Brain microvascular endothelial cell (primary cell): Measurements from ENCODE around the gene PIWIL4.
"Not testable (repeated sequence)": the region's sequence is repeated elsewhere in the genome, so short reads cannot be mapped to it uniquely, and the experiment has no call there.

ENCODE experiments used
- DNase-seq: peaks from one replicate; pipeline ENCODE4 v3.0.0-alpha.2; 2020
- H3K27ac ChIP-seq: fragments of 250-450 bp; sonication (Bioruptor Pico); 2 replicates; pipeline ENCODE4 v1.5.1; 2020; ENCODE audit warnings: mild to moderate bottlenecking, moderate library complexity
- H3K27me3 ChIP-seq: fragments of 250-450 bp; sonication (Bioruptor Pico); replicated peaks from 2 replicates; pipeline ENCODE4 v1.5.1; 2020; ENCODE audit warnings: mild to moderate bottlenecking
- H3K36me3 ChIP-seq: fragments of 250-450 bp; sonication (Bioruptor Pico); replicated peaks from 2 replicates; pipeline ENCODE4 v1.5.1; 2020; ENCODE audit warnings: mild to moderate bottlenecking
- H3K4me3 ChIP-seq: 2 replicates; pipeline ENCODE4 v1.5.1; 2011; ENCODE audit warnings: low read depth, mild to moderate bottlenecking, control low read depth, low read length, moderate library complexity
- in situ Hi-C: cut with HindIII; loops from 2 replicates; pipeline ENCODE4 v1.10.0; 2017; ENCODE audit warnings: low sequenced_read_pairs, low pct_ligation_motif_present
- TF ChIP-seq, protein P1 (sequence below): IDR thresholded peaks from 2 replicates; pipeline ENCODE4 v1.5.1; 2011; ENCODE audit warnings: low read depth, mild to moderate bottlenecking, moderate library complexity, low read length, control low read depth, inconsistent platforms; ENCODE audit errors: missing control alignments

PIWIL4 gene

DNA sequence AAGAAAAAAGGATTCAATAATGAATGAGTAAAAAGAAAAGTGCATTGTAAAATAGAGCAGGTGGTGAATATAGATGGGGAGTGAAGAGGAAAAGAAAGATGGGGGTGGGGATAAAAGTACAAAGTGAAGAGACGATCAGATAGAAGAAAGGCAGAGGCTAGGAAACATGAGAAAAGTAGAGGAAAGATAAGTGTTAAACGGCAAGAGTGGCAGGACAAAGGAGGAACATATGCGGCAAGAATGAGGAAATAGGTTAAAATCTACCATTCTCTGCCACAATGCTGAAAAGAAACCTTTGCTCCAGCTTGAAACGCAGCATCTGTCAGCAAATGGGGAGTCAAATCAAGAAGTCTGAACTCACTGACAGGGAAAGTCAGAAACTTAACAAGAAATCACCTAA is 16.7 kb upstream of the PIWIL4 start:
- Histone ChIP-seq H3K27ac (no peak overlapping the region), H3K36me3 (no peaks in the 10 kb centered on the region), H3K27me3 (no peaks in the 10 kb centered on the region), H3K4me3 (no peak overlapping the region)
- in situ Hi-C loops, result no loop called here
- DNase-seq, result no peak
- TF ChIP-seq, protein P1, sequence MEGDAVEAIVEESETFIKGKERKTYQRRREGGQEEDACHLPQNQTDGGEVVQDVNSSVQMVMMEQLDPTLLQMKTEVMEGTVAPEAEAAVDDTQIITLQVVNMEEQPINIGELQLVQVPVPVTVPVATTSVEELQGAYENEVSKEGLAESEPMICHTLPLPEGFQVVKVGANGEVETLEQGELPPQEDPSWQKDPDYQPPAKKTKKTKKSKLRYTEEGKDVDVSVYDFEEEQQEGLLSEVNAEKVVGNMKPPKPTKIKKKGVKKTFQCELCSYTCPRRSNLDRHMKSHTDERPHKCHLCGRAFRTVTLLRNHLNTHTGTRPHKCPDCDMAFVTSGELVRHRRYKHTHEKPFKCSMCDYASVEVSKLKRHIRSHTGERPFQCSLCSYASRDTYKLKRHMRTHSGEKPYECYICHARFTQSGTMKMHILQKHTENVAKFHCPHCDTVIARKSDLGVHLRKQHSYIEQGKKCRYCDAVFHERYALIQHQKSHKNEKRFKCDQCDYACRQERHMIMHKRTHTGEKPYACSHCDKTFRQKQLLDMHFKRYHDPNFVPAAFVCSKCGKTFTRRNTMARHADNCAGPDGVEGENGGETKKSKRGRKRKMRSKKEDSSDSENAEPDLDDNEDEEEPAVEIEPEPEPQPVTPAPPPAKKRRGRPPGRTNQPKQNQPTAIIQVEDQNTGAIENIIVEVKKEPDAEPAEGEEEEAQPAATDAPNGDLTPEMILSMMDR, result no peak

GRCh38 chr11:94553938-94554337 is 13.2 kb upstream of the PIWIL4 start:
- in situ Hi-C loops, result no loop called here
- Histone ChIP-seq H3K27ac (no peak overlapping the region), H3K27me3 (no peaks in the 10 kb centered on the region), H3K4me3 (no peak overlapping the region), H3K36me3 (no peaks in the 10 kb centered on the region)
- TF ChIP-seq, protein P1, result no peak
- DNase-seq, result peak; percentile 47

DNA sequence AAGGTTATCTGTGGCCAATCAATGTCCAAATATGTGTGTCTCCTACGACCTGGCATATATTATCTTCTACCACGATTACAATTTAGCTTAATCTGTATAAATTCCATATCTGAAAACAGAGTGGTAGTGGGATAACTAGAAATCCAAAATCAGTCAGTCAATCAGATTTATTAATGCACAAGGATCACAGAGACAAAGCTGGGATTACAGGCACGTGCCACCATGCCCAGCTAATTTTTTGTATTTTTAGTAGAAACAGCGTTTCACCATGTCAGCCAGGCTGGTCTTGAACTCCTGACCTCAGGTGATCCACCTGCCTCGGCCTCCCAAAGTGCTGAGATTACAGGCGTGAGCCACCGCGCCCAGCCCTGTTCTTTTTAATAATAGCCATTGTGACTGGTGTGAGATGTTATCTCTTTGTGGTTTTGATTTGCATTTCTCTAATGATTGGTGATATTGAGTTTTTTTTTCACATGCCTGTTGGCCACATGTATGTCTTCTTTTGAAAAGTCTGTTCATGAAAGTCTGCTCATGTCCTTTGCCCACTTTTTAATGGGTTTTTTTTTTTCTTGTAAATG is 11.3 kb upstream of the PIWIL4 start:
- H3K36me3 ChIP-seq, H3K27me3 ChIP-seq, DNase-seq, H3K4me3 ChIP-seq, H3K27ac ChIP-seq, in situ Hi-C loops: not testable (repeated sequence)

DNA sequence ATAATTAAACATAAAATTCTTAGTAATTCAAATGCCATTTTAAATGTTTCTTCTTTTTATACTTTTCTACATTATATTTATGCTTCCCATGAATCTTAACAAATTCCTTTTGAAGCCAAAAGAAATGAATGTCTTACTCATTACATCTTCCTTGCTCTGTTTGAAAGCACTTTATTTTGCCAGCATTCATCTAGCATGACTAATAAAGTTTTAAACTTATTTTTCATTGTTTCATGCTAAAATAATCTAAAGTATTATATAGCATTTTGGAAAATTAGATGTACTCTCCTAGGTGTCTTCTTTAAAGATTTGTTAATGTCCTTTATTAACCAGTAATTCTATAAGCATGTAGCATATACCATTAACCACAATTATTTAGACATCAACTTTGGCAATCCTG is 9.7 kb upstream of the PIWIL4 start:
- TF ChIP-seq, protein P1, result no peak
- no peak for DNase-seq
- in situ Hi-C loops, result no loop called here

DNA sequence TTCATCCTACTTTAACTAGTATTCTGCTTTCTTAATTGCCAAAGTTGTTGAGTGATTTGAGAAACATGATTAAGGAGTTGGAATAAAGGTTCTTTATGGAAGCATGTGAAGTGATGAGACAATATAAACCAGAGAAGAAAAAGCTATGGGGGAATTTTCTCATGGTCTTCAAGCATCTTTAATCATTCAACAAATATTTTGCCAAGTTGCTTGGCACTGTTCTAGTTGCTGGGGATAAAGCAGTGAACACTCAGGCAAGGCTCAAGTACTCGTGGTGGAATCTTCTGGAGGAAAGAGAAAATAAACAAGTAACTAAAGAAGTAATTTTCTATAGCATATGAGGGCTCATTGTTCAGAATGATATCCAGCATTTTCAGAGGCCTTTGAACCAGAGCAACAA is 9.2 kb upstream of the PIWIL4 start:
- no peak for DNase-seq

More for the DNA sequence above, 9.7 kb upstream of the PIWIL4 start:
- no peaks in the 10 kb centered on the region for H3K27me3 ChIP-seq
- no peak overlapping the region for H3K4me3 ChIP-seq
- peak overlapping the region; percentile 18 for H3K27ac ChIP-seq
- no peaks in the 10 kb centered on the region for H3K36me3 ChIP-seq

DNA sequence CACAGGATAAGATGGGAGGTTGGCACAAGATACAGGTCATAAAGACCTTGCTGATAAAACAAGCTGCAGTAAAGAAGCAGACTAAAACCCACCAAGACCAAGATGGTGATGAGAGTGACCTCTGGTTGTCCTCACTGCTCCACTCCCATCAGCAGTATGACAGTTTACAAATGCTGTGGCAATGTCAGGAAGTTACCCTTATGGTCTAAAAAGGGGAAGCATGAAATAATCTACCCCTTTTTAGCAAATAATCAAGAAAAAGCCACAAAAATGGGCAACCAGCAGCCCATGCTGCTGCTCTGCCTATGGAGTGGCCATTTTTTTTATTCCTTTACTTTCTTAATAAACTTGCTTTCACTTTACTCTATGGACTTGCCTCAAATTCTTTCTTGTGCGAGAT is 8.7 kb upstream of the PIWIL4 start:
- TF ChIP-seq, protein P1, result no peak
- Histone ChIP-seq H3K36me3 (no peaks in the 10 kb centered on the region), H3K4me3 (no peak overlapping the region), H3K27me3 (no peaks in the 10 kb centered on the region), H3K27ac (no peak overlapping the region)
- in situ Hi-C loops, result no loop called here
- DNase-seq, result no peak

More for the DNA sequence above, 9.2 kb upstream of the PIWIL4 start:
- H3K27ac ChIP-seq, result peak overlapping the region; percentile 18
- no peak overlapping the region for H3K4me3 ChIP-seq
- no peaks in the 10 kb centered on the region for H3K27me3 ChIP-seq
- H3K36me3 ChIP-seq, result no peaks in the 10 kb centered on the region
- in situ Hi-C loops, result no loop called here
- TF ChIP-seq, protein P1, result no peak
